ENCODE data around the gene COQ10B.

COQ10B gene

GRCh38 chr2:197502685-197503084 is 49.3 kb downstream of the COQ10B start:
- DNase-seq: no peak

DNA sequence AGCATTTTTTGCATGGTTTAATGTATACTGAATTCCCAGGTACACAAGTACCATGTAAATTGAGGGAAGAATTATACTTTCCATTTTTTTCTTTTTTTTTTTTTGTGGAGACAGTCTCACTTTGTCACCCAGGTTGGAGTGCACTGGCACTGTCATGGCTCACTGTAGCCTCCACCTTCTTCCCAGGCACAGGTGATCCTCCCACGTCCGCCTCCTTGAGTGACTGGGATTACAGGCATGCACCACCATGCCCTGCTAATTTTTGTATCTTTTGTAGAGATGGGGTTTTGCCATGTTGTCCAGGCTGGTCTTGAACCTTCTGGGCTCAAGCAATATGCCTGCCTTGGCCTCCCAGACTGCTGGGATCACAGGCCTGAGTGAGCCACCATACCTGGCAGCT is 50.6 kb downstream of the COQ10B start:
- DNase-seq: no peak

DNA sequence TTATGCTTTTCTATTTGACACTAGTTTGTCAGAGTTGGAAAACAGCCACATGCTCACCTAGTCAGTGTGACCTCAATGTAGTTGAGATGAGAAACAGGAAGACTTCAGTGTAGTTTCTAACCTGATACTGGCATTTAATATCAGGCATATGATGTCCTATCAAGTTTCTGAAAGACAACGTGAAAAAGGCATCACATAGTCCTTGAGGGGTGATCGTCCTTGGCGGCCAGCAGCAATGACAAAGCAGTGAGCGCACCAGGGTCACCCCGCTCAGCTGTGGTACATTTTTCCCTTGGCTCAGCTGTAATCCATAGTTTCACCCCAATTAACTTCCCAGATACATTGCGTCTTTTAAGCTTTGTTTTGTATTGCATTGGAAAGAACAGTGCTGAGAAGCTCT is 51.2 kb downstream of the COQ10B start:
- DNase-seq: no peak

- DNase-seq: no peak
Observed at GRCh38 chr2:197506658-197507057, 53.3 kb downstream of the COQ10B start.

DNA sequence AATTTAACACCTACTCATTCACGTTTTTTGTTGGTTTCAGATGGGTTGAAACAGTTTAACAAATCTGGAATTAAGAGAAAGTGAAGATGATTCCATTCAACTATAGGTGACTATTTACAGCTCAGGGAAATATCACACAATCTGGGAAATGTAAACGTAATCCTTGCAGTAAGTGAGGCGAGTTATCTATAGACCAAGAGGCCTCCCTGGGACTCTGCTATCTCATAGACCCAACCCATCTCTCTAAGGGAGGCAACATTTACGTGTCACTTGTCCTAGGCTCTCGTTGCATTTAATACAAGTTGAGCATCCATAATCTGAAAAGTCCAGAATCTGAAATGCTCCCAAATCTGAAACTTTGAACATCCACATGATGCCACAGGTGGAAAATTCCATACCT is 60.6 kb downstream of the COQ10B start:
- DNase-seq: no peak

- no peak for DNase-seq
Observed at GRCh38 chr2:197514754-197515153, 61.4 kb downstream of the COQ10B start.

DNA sequence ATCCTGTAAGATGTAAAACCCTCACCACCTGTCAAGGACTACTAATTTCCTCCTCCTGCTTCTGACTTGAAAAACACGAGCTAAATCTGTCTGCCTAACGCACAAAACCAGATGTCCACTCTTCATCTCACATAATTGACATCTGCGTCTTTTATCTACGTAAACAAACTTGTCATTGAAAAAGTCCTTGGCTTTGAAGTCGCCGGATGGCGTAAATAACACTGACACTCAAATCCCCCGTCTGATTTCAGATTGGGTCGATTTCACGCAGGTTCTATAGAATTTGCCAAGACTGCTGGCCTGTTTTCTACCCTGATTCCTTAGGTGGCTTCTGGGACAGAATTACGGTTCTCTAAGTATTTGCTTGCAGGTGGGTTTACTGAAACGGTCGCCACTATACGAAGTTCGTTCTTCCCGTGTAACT is 62.0 kb downstream of the COQ10B start:
- peak in 1 of 2 experiments; percentile 48 for DNase-seq

- DNase-seq: peak; percentile 81 to 92
Observed at GRCh38 chr2:197515739-197516392, 62.5 kb downstream of the COQ10B start, which contains the start of gene MOB4. TSS of gene MOB4 (plus strand) at chr2:197516066. CDS start at chr2:197516087, 21 bp downstream.

DNA sequence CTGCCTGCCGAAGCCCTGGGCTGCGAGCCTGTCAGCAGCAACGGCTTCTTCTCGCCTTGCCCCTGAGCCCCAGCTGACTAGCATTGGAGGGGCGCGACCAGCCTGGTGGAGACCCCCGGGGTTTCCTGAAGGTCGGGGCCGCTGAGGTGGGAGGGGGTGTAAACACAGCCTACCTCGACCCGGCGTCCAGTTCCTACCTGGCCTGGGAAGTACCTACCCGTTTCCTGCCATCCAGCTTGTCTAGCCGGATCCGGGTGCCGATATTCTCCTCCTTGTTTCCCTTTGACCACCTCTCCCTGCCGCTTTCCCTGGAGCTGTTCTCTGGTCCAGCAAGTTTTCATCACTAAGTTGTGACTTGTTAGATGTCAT is 63.0 kb downstream of the COQ10B start:
- peak in 1 of 2 experiments; percentile 37 for DNase-seq

DNA sequence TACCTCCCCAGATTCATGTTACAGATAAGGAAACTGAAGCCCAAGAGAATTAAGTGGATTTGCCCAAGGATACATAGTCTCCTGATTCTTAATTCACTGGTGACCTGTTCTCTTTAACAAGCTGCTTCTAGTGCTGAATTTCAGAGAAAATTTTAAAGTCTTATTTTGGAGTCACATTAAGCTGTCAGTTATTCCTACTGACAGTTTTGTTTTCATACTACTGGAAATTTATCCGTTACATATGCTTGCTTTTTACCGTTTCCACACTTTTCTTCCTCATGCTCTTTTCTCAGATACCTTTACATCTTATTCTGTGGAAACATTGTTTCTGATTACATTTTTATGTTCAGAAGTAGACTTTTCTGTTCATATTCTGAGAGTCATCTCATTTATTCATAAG is 63.8 kb downstream of the COQ10B start:
- no peak for DNase-seq

Data from SW 1271 (cell line).